ENCODE measurements around the gene SLC39A10.

- TF ChIP-seq POLR2A (IDR thresholded peaks at IDR 0.05) (no peak), CTCF (IDR thresholded peaks at IDR 0.05) (no peak)
Measured at GRCh38 chr2:195779491-195779890, 122.5 kb downstream of the SLC39A10 start.
